ENCODE results near the gene GSTA3.

GRCh38 chr6:52921743-52922142 lies 12.2 kb upstream of the GSTA3 start:
- TF ChIP-seq CTCF (IDR thresholded peaks at IDR 0.05) (no peak), EZH2 (IDR thresholded peaks at IDR 0.05) (no peak)

Measured in neural progenitor cell (in vitro differentiated cells).